GM21619 (cell line): ENCODE results near the gene CEP43.

Experiments
- ATAC-seq: cut with Tn5 transposase; IDR thresholded peaks from one replicate; pipeline ENCODE4 v1.9.1; 2021; ENCODE audit not compliant: unreplicated experiment

CEP43 gene

GRCh38 chr6:166999145-166999883 lies at the start of gene CEP43:
Gene CEP43, plus strand, starts transcription at chr6:166999397. Its CDS starts 16 bp downstream, at chr6:166999413.
- ATAC-seq = peak; percentile 86

- ATAC-seq = peak; percentile 12
Observed at GRCh38 chr6:166949528-166950442, 49.4 kb upstream of the CEP43 start.

- ATAC-seq = peak; percentile 42
Observed at GRCh38 chr6:166950443-166950821, 48.8 kb upstream of the CEP43 start.

- ATAC-seq = peak; percentile 89
Observed at GRCh38 chr6:166950892-166951669, 48.1 kb upstream of the CEP43 start.

- no peak for ATAC-seq
Observed at GRCh38 chr6:166951670-166952060, 47.5 kb upstream of the CEP43 start.

GRCh38 chr6:166952121-166952520 lies 47.1 kb upstream of the CEP43 start:
- no peak for ATAC-seq

- ATAC-seq = no peak
Observed at GRCh38 chr6:166952567-166953486, 46.4 kb upstream of the CEP43 start.

- no peak for ATAC-seq
Observed at GRCh38 chr6:166954118-166954713, 45.0 kb upstream of the CEP43 start.

- ATAC-seq = no peak
Observed at GRCh38 chr6:166955121-166955864, 43.9 kb upstream of the CEP43 start.

- peak; percentile 2 for ATAC-seq
Observed at GRCh38 chr6:166955865-166956443, 43.2 kb upstream of the CEP43 start.

- ATAC-seq = peak; percentile 56
Observed at GRCh38 chr6:166956444-166957086, 42.6 kb upstream of the CEP43 start, which contains the start of gene RNASET2. Gene RNASET2, minus strand, starts transcription at chr6:166956550. Its CDS starts 368 bp downstream, at chr6:166956182.

- peak; percentile 41 for ATAC-seq
Observed at GRCh38 chr6:166957087-166957804, 42.0 kb upstream of the CEP43 start.

GRCh38 chr6:166957805-166958076 lies 41.5 kb upstream of the CEP43 start:
- no peak for ATAC-seq

- ATAC-seq = no peak
Observed at GRCh38 chr6:166958926-166959861, 40.0 kb upstream of the CEP43 start.

GRCh38 chr6:166959911-166960608 lies 39.1 kb upstream of the CEP43 start:
- no peak for ATAC-seq

- ATAC-seq = no peak
Observed at GRCh38 chr6:166960609-166960978, 38.6 kb upstream of the CEP43 start.
